GM03348 (cell line): ENCODE measurements around the gene MBTPS1.

Source experiments
- DNase-seq: peaks from one replicate; pipeline ENCODE4 v3.0.0; 2012; ENCODE audit warnings: low spot score

Gene MBTPS1

GRCh38 chr16:84074721-84075120 is 42.0 kb downstream of the MBTPS1 start:
- DNase-seq, result no peak

DNA sequence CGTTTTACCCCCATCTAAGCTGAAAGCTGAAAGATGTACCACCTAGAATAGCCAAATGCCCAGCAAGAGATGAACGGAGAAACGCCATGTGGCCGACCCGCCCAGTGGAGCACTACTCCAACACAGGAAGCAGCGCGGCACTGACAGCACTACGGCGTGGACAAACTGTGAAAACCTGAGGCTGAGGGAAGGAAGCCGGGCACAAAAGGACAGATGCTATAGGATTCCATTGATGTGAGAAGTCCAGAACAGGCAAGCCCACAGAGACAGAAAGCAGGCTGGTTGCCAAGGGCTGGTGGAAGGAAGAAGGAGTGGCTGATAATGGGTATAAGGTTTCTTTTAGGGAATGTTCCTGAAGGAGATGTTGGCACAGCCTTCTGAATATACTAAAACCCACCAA is 44.7 kb downstream of the MBTPS1 start:
- no peak for DNase-seq

DNA sequence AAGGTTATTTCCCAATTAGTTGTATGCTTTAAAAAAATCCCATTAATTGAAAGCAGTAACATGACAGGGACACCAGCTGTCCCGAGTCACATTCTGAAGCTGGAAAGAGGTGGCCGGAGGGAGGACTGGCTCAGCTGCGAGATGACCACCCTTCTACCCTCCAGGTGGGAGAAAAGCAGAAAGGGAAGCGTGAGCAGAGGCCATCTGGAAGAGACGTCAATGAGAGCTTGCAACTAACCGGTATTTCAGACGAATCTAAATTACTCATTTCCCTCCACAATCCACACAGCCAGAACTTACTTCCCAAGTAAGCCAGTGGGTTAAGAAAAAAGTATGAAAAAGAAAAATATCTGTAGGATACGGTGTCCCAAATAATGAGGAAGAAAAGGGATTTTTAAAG is 45.6 kb downstream of the MBTPS1 start:
- DNase-seq, result no peak

DNA sequence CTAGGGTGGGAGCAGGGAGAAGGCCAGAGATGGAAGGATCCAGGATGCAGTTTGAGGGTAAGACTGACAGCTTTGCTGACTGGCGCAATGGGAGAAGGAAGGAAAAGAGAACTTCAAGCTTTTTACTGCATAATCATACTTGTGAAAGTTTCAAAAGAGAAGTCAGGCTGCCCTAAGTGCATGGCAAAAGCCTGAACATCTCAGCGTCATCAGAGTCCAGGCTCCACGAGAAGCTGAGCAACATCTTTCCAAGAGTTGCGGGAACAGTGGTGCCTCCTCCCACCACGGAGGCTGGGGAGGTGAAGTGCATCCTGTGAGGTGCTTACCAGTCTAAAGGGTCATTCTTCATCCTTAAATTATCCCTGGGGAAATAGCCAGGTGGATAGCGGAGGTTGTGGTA is 47.2 kb downstream of the MBTPS1 start:
- no peak for DNase-seq

DNA sequence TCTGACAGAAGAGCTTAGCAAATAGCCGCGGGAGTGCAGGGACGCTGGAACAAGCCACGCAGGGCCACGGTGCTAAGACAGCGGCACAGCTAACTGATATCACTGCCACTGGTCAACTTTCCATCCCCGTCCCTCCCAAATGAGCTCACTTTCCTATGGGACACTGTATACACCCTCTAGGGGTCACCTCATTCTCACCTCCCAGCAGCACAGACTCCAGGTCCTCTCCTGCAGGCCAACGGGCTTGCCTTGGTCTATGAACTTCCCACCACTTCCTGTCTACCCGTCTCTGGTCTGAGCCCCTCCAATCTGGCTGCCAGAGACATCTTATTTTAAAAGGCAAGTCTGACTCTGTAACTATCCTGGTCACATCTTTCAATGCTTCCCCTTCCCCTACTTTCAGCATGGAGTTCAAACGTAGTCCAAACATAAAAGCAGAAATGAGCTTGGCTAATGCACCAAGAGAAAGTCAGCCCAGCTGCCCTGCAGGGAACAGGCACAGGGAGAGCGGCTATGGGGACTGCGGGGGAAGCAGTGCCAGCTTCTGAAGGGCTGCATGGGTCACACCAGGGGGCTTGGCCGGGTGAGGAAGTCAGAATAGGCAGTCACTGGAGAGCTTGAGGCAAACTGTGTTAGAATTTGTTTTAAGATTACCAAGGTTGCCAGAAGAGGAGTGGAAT is 47.8 kb downstream of the MBTPS1 start:
- no peak for DNase-seq

DNA sequence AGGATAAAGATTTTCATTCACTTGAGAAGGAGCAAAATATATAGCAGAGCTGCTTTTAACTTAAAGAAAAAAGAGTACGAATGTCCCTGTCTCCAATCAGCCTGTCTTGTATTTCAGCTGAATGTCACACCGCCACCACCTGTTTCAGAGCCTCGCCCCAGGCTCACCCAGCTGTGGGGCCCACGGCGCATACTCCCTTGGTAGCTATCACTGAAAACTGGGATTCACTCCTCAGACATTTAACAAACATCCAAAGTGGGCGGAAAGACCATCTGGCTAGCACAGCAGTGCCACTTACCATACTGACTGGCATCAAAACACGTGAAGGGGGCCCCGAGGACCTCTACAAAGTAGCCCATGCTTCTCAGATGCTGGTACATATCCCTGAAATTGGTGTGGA is 48.7 kb downstream of the MBTPS1 start:
- no peak for DNase-seq

DNA sequence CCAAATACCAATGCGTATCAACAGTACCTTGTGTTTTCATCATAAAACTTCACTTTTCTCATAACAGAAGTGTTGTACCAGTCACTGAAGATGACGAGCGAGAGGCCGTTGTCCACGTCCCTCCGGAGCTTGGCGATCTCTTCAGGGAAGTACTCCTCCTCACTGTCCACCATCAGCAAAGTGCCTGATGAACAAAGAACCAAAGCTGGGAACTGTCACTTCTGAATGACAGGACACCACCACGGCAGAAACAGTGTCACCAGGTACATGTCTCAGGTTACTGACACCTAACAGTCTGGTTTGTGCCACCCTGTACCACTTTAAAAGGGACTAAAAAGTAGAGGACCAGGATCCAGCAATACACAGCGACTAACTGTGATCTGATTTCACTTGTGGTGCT is 49.1 kb downstream of the MBTPS1 start:
- no peak for DNase-seq

DNA sequence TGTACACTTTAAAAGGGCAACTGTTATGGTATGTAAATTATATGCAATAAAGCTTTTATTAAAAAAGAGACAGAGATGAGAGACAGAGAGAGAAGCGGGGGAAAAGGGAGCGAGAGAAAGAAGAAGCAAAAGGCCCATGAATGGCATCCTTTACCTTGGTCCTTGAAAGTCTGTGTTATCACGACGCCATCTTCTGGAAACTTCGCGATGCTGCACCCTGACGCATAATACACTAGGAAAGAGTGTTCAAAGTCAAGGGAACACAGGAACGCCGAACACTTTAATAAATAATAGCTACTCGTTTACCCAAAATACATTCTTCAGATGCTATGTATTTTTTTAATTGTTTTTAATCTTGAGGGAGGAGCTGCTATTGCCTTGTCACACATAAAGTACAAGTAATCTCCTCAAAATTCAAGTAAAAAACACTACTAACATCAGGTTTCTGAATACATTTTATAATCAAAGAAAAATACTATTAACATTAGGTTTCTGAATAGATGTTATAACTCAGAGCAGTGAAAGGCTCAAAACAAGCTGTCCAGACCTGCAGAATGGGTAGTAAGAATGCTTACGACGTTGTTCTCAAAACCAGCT is 51.1 kb downstream of the MBTPS1 start:
- DNase-seq, result peak; percentile 71

DNA sequence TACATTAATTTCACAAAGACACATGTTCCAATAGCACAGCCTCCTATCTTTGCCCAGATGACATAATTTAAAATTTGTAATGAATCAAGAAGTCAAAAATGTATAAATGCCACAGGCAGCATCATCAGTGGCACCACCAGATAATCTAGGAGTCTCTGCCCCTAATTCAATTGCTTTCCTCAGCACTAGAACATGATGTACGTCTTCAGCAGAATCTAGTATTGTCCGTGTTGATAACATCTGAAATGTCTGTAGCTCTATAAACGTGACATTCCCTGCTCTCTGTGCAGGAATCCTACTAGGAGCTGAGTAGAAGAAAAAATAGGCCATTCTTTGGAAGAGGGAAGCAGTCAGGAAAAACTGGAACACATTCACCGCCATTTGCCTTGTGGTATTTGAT is 52.8 kb downstream of the MBTPS1 start:
- no peak for DNase-seq

GRCh38 chr16:84062734-84063640 is 53.8 kb downstream of the MBTPS1 start:
- DNase-seq, result peak; percentile 94

DNA sequence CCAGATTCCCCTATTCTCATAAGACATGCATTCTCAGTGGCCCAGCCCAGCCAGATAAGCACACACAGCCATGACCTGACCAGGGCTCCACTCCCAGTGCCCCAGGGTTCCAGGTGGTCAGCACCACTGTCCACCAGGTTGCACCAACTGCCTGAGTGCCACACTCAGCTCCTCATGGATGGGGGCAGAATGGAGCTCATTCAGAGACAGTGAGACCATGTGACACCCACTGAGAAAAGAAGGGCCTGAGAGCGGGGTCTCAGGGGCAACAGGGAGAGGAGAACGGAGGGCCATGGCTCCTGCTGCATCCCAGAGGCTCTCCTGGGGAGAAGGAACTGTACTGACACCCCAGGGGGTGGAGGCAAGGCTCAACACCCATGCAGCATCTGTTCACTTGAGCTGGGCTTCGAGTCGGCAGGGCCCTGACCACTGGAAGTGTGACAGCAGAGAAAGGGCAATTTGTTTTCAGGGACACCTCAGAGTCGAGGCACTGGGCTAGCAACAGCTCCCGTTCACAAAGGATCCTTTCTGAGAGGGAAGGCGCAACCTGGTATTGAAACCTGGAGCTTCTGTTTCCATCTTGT is 55.4 kb downstream of the MBTPS1 start:
- no peak for DNase-seq

DNA sequence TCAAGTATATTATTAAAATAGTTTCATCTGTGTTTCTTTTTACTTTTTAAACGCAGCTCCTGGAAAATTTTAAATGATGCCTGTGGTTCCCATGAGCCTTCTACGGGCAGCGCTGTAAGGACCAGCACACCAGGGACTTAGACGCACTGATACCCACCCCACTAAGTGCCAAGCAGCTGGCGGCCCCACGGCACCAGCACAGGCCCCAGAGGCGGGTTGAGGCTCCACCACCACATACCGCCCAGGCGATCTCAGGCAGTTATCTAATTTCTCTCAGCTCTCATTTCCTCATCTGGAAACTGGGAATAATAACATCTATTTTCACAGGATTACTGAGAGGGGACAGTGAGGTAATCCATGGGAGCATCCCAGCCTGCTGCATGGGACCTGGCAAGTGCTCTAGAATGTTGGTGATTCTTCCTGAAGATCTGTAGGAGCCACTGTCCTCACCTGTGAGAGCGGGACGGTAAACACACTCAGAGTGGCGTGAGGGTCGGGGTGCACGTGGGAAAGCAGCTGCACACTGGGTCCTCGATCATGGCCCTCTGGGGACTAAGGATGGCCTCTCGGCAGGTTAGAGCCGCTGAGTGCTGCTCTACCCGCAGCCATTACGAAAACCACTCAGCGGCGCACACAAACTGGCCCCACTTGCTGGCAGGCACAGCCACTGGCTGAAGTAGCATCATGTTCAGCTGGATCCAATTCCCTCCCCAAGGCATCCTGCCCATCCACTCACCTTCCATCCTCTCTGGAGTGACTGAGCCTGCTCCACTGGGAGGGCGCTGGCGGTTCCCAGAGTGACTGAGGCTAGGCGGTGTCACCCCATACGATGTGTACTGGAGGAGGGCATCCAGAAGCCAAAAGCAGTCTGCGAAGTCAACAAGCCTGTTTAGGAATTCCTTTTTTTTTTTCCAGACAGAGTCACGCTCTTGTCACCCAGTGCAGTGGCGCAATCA is 56.5 kb downstream of the MBTPS1 start:
- DNase-seq, result no peak

DNA sequence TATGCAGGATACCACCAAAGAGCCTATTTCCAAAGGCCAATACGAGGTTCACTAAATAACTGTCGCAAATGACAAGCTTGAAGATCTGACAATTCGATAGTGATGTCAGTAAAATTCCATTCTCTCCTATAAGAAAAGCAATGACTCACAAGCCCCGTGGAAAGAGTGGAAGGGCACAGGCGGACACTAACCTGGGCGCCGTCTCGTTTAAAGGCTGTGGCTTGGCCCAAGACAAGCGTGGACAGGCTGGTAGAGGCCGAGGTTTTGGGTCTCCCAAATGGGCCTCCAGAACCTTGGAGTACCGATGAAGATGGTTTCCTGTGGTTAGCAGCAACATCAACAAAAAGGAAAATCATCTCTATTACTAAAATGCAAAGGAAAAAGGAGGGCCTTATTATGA is 57.6 kb downstream of the MBTPS1 start:
- DNase-seq, result no peak

GRCh38 chr16:84058664-84059063 is 58.1 kb downstream of the MBTPS1 start:
- DNase-seq, result no peak

DNA sequence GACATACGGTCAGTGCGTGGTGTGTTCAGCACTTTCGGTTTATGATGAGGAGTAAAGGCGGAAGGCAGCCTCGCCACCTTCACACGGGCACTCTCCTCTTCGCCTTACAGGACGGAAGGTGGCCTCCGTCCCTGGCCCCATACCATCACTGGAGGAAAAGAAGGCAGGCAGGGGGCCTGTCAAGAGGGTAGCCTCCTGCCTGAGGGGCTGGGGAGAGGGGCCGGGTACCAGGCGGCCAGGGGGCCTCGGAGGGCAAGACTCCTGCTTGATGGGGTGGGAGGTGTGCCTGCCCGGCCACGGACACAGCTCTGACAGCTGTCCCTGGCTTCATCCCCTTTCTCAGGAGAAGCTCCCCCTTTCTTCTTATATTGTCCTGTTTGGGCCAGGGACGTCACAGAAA is 58.5 kb downstream of the MBTPS1 start:
- DNase-seq, result no peak

DNA sequence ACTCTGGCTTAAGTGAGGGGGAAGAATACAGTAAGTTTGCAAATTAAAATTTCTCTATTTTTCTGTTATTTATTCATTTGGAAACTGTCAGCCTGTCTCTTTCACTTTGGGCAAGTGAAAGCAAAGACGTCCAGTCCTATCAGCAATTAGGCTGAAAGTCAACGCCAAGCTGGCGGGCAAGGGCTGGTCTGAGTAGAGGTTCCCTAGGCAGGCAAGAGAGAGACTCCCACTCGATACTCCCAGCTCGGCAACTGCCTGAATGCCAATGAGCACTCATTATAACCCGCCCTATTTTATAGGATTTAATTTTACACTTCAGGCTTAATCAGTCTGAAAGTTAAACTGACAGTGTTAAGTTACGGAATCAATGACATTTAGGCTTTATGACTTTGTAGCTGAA is 59.8 kb downstream of the MBTPS1 start:
- no peak for DNase-seq

- no peak for DNase-seq
Observed at GRCh38 chr16:84055801-84056634, 60.7 kb downstream of the MBTPS1 start.

GRCh38 chr16:84055366-84055765 is 61.4 kb downstream of the MBTPS1 start:
- no peak for DNase-seq

DNA sequence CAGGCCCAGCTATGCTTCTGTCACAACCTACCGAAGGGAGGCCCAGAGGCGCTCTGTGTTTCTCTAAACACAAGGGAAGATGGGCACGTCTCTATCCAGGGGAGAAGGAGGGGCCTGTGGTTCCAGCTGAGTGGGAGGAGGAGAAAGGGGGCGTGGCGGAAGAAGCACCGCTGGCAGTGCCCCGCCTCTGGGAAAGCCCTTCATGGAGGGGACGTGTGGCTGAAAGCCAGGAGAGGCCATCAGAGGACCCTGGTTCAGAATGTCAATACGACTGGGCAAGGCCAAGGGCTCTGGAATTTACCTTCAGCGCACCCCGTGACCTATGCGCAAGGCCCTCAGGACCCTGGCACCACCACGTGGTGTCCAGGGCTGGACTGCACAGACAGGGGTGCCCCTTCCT is 61.8 kb downstream of the MBTPS1 start:
- no peak for DNase-seq

- DNase-seq, result no peak
Observed at GRCh38 chr16:84054271-84054670, 62.5 kb downstream of the MBTPS1 start.

DNA sequence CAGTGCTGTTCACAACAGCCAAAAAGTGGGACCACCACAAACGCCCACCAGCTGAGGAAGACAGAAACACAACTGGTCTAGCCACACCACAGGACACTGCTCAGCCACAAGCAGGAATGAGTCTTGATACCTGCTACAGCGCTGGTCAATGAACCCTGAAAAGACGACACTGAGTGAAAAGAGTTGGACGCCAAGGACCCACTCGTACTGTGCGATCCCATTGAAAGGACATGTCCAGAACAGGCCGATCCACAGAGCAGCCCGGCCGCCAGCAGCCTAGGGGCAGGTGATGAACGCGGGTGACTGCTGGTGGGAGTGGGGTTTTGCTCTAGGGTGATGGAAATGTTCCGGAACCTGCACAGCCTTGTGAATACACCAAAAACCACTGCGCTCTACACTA is 63.5 kb downstream of the MBTPS1 start:
- DNase-seq, result no peak
